Measurements from ENCODE around the gene NR1I3.

The NR1I3 gene

DNA sequence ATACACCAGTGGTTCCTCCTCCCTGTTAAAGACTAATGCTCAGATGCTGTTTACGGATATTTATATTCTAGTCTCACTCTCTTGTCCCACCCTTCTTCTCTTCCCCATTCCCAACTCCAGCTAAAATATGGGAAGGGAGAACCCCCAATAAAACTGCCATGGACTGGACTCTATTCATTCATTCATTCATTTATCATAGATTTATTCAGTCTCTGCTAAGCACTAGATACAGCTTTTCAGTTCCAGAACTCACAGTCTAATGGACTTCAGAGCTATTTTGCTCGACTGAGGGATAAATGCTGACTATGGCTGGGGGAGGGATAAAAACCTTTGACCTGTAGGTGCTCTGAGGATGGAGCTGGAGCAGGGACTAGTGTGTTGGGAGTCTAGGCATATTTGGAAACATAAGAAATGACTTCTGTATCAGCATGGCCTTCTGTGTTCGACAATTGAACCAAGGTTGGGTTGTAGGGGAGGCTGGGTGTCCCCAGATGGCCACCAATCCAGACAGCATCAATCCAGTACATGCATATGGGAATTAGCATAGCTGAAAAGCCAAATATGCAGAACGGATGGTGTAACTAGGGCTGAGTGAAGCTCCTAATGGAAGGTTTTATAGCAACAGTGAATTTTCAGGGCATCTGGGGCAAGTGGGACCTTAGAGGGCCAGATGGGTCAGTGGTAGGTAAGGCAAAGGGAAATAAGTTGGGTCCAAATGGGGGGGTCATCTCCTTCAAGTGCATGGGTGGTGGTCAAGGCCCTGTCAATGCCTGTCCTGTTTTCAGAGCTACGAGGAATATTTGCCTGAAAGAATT lies 18.7 kb downstream of the NR1I3 start:
- no peaks in the 10 kb centered on the region for H3K4me1 ChIP-seq (ENCODE audit: insufficient read depth, low read length)
- H3K9ac ChIP-seq (ENCODE audit: low read depth, low read length), result no peak overlapping the region
- H3K27me3 ChIP-seq (ENCODE audit: insufficient read depth, low read length, poor library complexity), result no peaks in the 10 kb centered on the region
- H3K36me3 ChIP-seq (ENCODE audit: insufficient read depth, low read length), result peaks cover 7% of the 10 kb centered on the region; the same call in 1 of the 2 replicates
- TF ChIP-seq, protein P1, sequence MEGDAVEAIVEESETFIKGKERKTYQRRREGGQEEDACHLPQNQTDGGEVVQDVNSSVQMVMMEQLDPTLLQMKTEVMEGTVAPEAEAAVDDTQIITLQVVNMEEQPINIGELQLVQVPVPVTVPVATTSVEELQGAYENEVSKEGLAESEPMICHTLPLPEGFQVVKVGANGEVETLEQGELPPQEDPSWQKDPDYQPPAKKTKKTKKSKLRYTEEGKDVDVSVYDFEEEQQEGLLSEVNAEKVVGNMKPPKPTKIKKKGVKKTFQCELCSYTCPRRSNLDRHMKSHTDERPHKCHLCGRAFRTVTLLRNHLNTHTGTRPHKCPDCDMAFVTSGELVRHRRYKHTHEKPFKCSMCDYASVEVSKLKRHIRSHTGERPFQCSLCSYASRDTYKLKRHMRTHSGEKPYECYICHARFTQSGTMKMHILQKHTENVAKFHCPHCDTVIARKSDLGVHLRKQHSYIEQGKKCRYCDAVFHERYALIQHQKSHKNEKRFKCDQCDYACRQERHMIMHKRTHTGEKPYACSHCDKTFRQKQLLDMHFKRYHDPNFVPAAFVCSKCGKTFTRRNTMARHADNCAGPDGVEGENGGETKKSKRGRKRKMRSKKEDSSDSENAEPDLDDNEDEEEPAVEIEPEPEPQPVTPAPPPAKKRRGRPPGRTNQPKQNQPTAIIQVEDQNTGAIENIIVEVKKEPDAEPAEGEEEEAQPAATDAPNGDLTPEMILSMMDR (IDR thresholded peaks at IDR 0.05; ENCODE audit: borderline replicate concordance, extremely low read depth, low read length, poor library complexity, severe bottlenecking), result no peak
- TF ChIP-seq EZH2 (IDR thresholded peaks at IDR 0.05; ENCODE audit: borderline replicate concordance, low read depth, low read length, severe bottlenecking), result no peak
- no peak overlapping the region for H2AFZ ChIP-seq (ENCODE audit: low read depth, low read length)
- H4K20me1 ChIP-seq (ENCODE audit: insufficient read depth, low read length), result no peaks in the 10 kb centered on the region
- no peak overlapping the region for H3K27ac ChIP-seq (ENCODE audit: low read length)
- DNase-seq (no peak), ATAC-seq (ENCODE audit: insufficient read depth, low read depth) (no peak)
- H3K9me3 ChIP-seq (ENCODE audit: insufficient read depth, low read length, severe bottlenecking), result no peaks in the 10 kb centered on the region
- H3K79me2 ChIP-seq (ENCODE audit: insufficient read depth, low read length), result no peaks in the 10 kb centered on the region
- no peak overlapping the region for H3K4me3 ChIP-seq (ENCODE audit: low read depth in 1 of 2, low read length in 2 of 2)
- H3K4me2 ChIP-seq (ENCODE audit: insufficient read depth, low read length), result no peak overlapping the region

DNA sequence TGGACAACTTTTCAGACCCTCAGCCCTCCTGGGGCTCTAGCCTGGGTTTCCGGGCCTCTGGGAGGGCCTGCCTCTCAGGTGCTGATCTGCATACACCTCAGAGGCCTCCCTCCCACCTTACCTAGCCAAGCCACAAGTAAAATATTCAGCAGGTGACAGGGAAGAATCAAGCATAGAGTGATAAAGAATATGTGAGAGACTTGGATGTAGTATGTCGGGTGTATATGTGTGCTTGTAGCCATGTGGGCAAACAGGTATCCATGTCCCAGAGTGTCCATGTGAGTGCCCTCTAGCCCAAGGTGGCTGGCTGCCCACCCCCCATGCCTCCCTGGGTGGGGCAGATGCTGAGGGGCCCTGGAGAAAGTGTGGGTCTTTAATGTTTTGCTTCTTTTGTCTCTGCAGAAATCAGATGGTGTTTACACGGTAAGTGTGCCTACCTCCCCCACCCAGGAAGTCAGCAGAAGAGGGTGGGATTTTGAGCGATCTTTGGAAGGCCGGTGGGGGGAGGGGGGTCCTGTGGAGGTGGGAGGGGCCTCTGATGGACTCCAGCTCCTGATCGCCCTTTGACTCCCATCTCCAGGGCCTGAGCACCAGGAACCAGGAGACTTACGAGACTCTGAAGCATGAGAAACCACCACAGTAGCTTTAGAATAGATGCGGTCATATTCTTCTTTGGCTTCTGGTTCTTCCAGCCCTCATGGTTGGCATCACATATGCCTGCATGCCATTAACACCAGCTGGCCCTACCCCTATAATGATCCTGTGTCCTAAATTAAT lies 19.5 kb downstream of the NR1I3 start:
- peak overlapping the region; percentile 31; the same call in 1 of the 2 replicates for H2AFZ ChIP-seq (ENCODE audit: low read depth, low read length)
- no peaks in the 10 kb centered on the region for H3K27me3 ChIP-seq (ENCODE audit: insufficient read depth, low read length, poor library complexity)
- ATAC-seq (ENCODE audit: insufficient read depth, low read depth), result no peak
- TF ChIP-seq, protein P1 (IDR thresholded peaks at IDR 0.05; ENCODE audit: borderline replicate concordance, extremely low read depth, low read length, poor library complexity, severe bottlenecking), result no peak
- no peak for TF ChIP-seq EZH2 (IDR thresholded peaks at IDR 0.05; ENCODE audit: borderline replicate concordance, low read depth, low read length, severe bottlenecking)
- no peaks in the 10 kb centered on the region for H3K4me1 ChIP-seq (ENCODE audit: insufficient read depth, low read length)
- H4K20me1 ChIP-seq (ENCODE audit: insufficient read depth, low read length), result no peaks in the 10 kb centered on the region
- no peaks in the 10 kb centered on the region for H3K9me3 ChIP-seq (ENCODE audit: insufficient read depth, low read length, severe bottlenecking)
- H3K9ac ChIP-seq (ENCODE audit: low read depth, low read length), result no peak overlapping the region
- H3K27ac ChIP-seq (ENCODE audit: low read length), result no peak overlapping the region
- H3K4me3 ChIP-seq (ENCODE audit: low read depth in 1 of 2, low read length in 2 of 2), result no peak overlapping the region
- H3K4me2 ChIP-seq (ENCODE audit: insufficient read depth, low read length), result no peak overlapping the region
- DNase-seq, result no peak
- peaks cover 15% of the 10 kb centered on the region for H3K36me3 ChIP-seq (ENCODE audit: insufficient read depth, low read length)
- no peaks in the 10 kb centered on the region for H3K79me2 ChIP-seq (ENCODE audit: insufficient read depth, low read length)

DNA sequence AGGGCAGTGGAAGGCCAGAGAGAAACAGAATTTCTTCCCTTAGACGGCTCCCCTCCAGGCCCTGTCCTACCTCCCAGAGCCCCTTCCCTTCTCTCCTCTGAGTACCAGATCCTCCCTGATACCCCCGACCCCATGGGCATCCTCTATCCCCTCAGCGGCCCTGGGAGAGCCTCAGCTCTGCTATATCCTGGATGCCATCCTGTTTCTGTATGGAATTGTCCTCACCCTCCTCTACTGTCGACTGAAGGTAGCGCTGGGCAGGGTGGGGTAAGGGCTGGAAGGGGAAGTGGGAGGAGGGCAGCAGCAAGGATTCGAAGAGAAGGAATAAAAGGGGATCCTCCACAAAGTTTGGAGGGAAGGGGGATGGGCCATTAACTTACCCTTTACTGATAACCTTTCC lies 20.2 kb downstream of the NR1I3 start:
- H2AFZ ChIP-seq (ENCODE audit: low read depth, low read length), result no peak overlapping the region
- H3K4me3 ChIP-seq (ENCODE audit: low read depth in 1 of 2, low read length in 2 of 2), result no peak overlapping the region
- H3K9me3 ChIP-seq (ENCODE audit: insufficient read depth, low read length, severe bottlenecking), result no peaks in the 10 kb centered on the region
- H3K9ac ChIP-seq (ENCODE audit: low read depth, low read length), result no peak overlapping the region
- no peak overlapping the region for H3K27ac ChIP-seq (ENCODE audit: low read length)
- no peaks in the 10 kb centered on the region for H4K20me1 ChIP-seq (ENCODE audit: insufficient read depth, low read length)
- no peak overlapping the region for H3K4me2 ChIP-seq (ENCODE audit: insufficient read depth, low read length)
- H3K79me2 ChIP-seq (ENCODE audit: insufficient read depth, low read length), result no peaks in the 10 kb centered on the region
- H3K27me3 ChIP-seq (ENCODE audit: insufficient read depth, low read length, poor library complexity), result no peaks in the 10 kb centered on the region
- no peaks in the 10 kb centered on the region for H3K4me1 ChIP-seq (ENCODE audit: insufficient read depth, low read length)
- TF ChIP-seq, protein P1 (IDR thresholded peaks at IDR 0.05; ENCODE audit: borderline replicate concordance, extremely low read depth, low read length, poor library complexity, severe bottlenecking), result no peak
- no peak for TF ChIP-seq EZH2 (IDR thresholded peaks at IDR 0.05; ENCODE audit: borderline replicate concordance, low read depth, low read length, severe bottlenecking)
- peaks cover 22% of the 10 kb centered on the region for H3K36me3 ChIP-seq (ENCODE audit: insufficient read depth, low read length)
- DNase-seq (no peak), ATAC-seq (ENCODE audit: insufficient read depth, low read depth) (no peak)

All from DND-41 (cell line).